OCI-LY3 (cell line): ENCODE measurements around the gene SEPHS1.

Source experiments
- H2AFZ ChIP-seq: fragments of 200-600, 300-600 bp; shearing (Covaris generic); 2 replicates; pipeline ENCODE4 v1.6.0; 2014; ENCODE audit warnings: antibody characterized with exemption, low read depth, low read length
- H3K27ac ChIP-seq: fragments of 200-600, 300-600 bp; sonication (generic); 2 replicates; pipeline ENCODE4 v1.5.1; 2014; ENCODE audit warnings: mild to moderate bottlenecking, low read length, moderate library complexity, mixed read lengths
- H3K27me3 ChIP-seq: fragments of 200-600, 300-600 bp; sonication (generic); 2 replicates; pipeline ENCODE4 v1.6.1; 2014; ENCODE audit warnings: low read depth, low read length, mixed read lengths
- H3K36me3 ChIP-seq: fragments of 200-600, 300-600 bp; sonication (generic); replicated peaks from 2 replicates; pipeline ENCODE3; 2014; ENCODE audit warnings: low read depth, low read length, mixed read lengths
- H3K4me1 ChIP-seq: fragments of 300-600, 200-600 bp; sonication (generic); 2 replicates; pipeline ENCODE4 v1.6.1; 2014; ENCODE audit warnings: low read length, mixed read lengths
- H3K4me2 ChIP-seq: fragments of 200-600, 300-600 bp; sonication (generic); 2 replicates; pipeline ENCODE4 v1.6.1; 2014; ENCODE audit warnings: low read length, mixed read lengths
- H3K4me3 ChIP-seq: fragments of 300-600, 200-600 bp; sonication (generic); 2 replicates; pipeline ENCODE4 v1.5.1; 2014; ENCODE audit warnings: antibody characterized with exemption, mild to moderate bottlenecking, low read length, moderate library complexity
- H3K79me2 ChIP-seq: fragments of 300-600, 200-600 bp; shearing (Covaris generic); 2 replicates; pipeline ENCODE4 v1.6.1; 2014; ENCODE audit warnings: mild to moderate bottlenecking, low read length, mixed read lengths
- H3K9ac ChIP-seq: fragments of 300-600, 200-600 bp; shearing (Covaris generic); 2 replicates; pipeline ENCODE4 v1.6.0; 2014; ENCODE audit warnings: mild to moderate bottlenecking, low read length, moderate library complexity
- H3K9me3 ChIP-seq: fragments of 200-600, 300-600 bp; shearing (Covaris generic); 2 replicates; pipeline ENCODE4 v1.6.1; 2014; ENCODE audit warnings: low read length, mixed read lengths; ENCODE audit not compliant: insufficient read depth
- H4K20me1 ChIP-seq: fragments of 200-600, 300-600 bp; sonication (generic); 2 replicates; pipeline ENCODE4 v1.6.1; 2016; ENCODE audit warnings: low read length, mixed read lengths; ENCODE audit not compliant: insufficient read depth
- CTCF ChIP-seq: fragments of 200-600, 300-600 bp; sonication (generic); IDR thresholded peaks from 2 replicates; pipeline ENCODE4 v1.5.1; 2014; ENCODE audit warnings: antibody characterized with exemption, low read length, low read depth
- EZH2phosphoT487 ChIP-seq: fragments of 200-600 bp; shearing (Covaris generic); IDR thresholded peaks from 2 replicates; pipeline ENCODE4 v1.6.1; 2018; ENCODE audit warnings: antibody characterized with exemption, mixed run types, low read depth

Gene SEPHS1

GRCh38 chr10:13319166-13319565 is 28.9 kb downstream of the SEPHS1 start:
- H3K4me2 ChIP-seq = no peak overlapping the region
- no peak overlapping the region for H3K27ac ChIP-seq
- no peaks in the 10 kb centered on the region for H3K9me3 ChIP-seq
- no peak overlapping the region for H3K9ac ChIP-seq
- no peaks in the 10 kb centered on the region for H4K20me1 ChIP-seq
- peaks cover 11% of the 10 kb centered on the region for H3K36me3 ChIP-seq
- no peak for TF ChIP-seq CTCF
- TF ChIP-seq EZH2phosphoT487 = no peak
- no peak overlapping the region for H2AFZ ChIP-seq
- H3K79me2 ChIP-seq = no peaks in the 10 kb centered on the region
- no peaks in the 10 kb centered on the region for H3K4me1 ChIP-seq
- H3K4me3 ChIP-seq = no peak overlapping the region
- no peaks in the 10 kb centered on the region for H3K27me3 ChIP-seq

DNA sequence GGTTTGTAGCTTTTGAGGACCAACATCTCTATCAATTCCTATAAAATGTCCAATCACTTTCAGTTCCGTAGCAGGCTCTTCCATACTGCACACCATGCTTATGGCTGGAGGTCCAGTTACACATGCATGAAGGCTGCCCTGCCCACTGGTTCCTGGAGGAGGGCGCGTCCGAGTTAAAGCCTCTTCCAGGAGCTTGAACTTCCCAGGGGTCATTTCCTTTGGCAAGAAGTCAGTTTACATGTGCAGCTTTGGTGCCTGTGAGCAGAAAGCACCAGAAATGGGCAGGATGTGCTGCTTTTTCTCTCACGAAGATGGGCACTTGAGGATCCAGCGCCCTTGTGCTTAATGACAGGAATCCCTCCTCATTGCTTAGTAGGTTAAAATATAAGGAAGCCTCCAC is 30.6 kb downstream of the SEPHS1 start:
- Histone ChIP-seq H2AFZ (no peak overlapping the region), H3K9me3 (no peaks in the 10 kb centered on the region), H4K20me1 (no peaks in the 10 kb centered on the region), H3K4me1 (no peaks in the 10 kb centered on the region), H3K4me3 (no peak overlapping the region), H3K79me2 (no peaks in the 10 kb centered on the region), H3K4me2 (no peak overlapping the region), H3K36me3 (peaks cover 4% of the 10 kb centered on the region), H3K9ac (no peak overlapping the region), H3K27ac (no peak overlapping the region), H3K27me3 (no peaks in the 10 kb centered on the region)
- TF ChIP-seq EZH2phosphoT487 = no peak
- TF ChIP-seq CTCF = no peak

GRCh38 chr10:13316635-13317311 is 31.3 kb downstream of the SEPHS1 start:
- H2AFZ ChIP-seq = no peak overlapping the region
- no peak overlapping the region for H3K4me3 ChIP-seq
- no peaks in the 10 kb centered on the region for H3K27me3 ChIP-seq
- no peaks in the 10 kb centered on the region for H3K4me1 ChIP-seq
- TF ChIP-seq CTCF (no peak), EZH2phosphoT487 (no peak)
- H3K4me2 ChIP-seq = no peak overlapping the region
- no peaks in the 10 kb centered on the region for H4K20me1 ChIP-seq
- no peak overlapping the region for H3K27ac ChIP-seq
- peaks cover 2% of the 10 kb centered on the region for H3K36me3 ChIP-seq
- no peak overlapping the region for H3K9ac ChIP-seq
- no peaks in the 10 kb centered on the region for H3K9me3 ChIP-seq
- H3K79me2 ChIP-seq = no peaks in the 10 kb centered on the region

- Histone ChIP-seq H3K9ac (no peak overlapping the region), H3K4me3 (no peak overlapping the region), H3K27me3 (no peaks in the 10 kb centered on the region), H3K4me1 (peaks cover 5% of the 10 kb centered on the region; the same call in 1 of the 2 replicates), H3K36me3 (peaks cover 2% of the 10 kb centered on the region), H2AFZ (no peak overlapping the region), H3K79me2 (no peaks in the 10 kb centered on the region), H3K9me3 (no peaks in the 10 kb centered on the region), H3K4me2 (no peak overlapping the region), H3K27ac (no peak overlapping the region), H4K20me1 (no peaks in the 10 kb centered on the region)
- TF ChIP-seq EZH2phosphoT487 = no peak
- TF ChIP-seq CTCF = no peak
Measured at GRCh38 chr10:13315361-13315760, 32.7 kb downstream of the SEPHS1 start.
